ENCODE results near the gene MIP. TPM values are rescaled to one million over a fixed set of nuclear protein-coding genes. Genes with fewer than 3 reads are reported as not detected.

MIP gene
- total and polyA plus RNA-seq, 2 experiments from 2014 or later = 0.29 TPM; not detected in 1

DNA sequence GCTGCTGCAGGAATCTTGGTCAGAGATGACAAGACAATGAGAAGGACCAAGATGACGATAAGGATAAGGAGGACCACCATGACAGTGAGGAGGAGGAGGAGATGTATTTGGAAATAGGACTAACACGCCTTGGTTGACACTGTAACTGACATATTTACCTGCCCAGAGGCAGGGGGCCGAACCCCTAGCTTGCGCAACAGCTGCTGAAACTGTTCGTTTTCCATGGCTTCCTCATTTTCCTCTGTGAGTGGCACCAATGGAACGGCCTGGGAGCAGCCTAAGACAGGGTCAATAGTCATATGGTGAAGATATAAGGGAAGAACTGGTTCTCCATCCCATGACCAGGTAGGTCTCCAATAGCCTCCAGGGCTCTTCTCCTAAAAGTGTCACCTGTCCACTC, 34.0 kb downstream of the MIP start:
- peaks cover 47% of the 10 kb centered on the region for H3K36me3 ChIP-seq (ENCODE audit: insufficient read depth)
- no peak for TF ChIP-seq ZNF331 (CRISPR knock-in tag; IDR thresholded peaks at IDR 0.05; ENCODE audit: low read depth)
- no peak for TF ChIP-seq NANOG (IDR thresholded peaks at IDR 0.05; ENCODE audit: borderline replicate concordance)
- TF ChIP-seq EZH2 (IDR thresholded peaks at IDR 0.05; ENCODE audit: low read depth, unreplicated experiment) = no peak
- TF ChIP-seq CREB1 (CRISPR knock-in tag; IDR thresholded peaks at IDR 0.05; ENCODE audit: low read depth) = no peak
- no peak for TF ChIP-seq EZH2phosphoT487 (IDR thresholded peaks at IDR 0.05; ENCODE audit: unreplicated experiment)
- TF ChIP-seq STAT1 (IDR thresholded peaks at IDR 0.05; ENCODE audit: unreplicated experiment) = no peak
- TF ChIP-seq, protein P1, sequence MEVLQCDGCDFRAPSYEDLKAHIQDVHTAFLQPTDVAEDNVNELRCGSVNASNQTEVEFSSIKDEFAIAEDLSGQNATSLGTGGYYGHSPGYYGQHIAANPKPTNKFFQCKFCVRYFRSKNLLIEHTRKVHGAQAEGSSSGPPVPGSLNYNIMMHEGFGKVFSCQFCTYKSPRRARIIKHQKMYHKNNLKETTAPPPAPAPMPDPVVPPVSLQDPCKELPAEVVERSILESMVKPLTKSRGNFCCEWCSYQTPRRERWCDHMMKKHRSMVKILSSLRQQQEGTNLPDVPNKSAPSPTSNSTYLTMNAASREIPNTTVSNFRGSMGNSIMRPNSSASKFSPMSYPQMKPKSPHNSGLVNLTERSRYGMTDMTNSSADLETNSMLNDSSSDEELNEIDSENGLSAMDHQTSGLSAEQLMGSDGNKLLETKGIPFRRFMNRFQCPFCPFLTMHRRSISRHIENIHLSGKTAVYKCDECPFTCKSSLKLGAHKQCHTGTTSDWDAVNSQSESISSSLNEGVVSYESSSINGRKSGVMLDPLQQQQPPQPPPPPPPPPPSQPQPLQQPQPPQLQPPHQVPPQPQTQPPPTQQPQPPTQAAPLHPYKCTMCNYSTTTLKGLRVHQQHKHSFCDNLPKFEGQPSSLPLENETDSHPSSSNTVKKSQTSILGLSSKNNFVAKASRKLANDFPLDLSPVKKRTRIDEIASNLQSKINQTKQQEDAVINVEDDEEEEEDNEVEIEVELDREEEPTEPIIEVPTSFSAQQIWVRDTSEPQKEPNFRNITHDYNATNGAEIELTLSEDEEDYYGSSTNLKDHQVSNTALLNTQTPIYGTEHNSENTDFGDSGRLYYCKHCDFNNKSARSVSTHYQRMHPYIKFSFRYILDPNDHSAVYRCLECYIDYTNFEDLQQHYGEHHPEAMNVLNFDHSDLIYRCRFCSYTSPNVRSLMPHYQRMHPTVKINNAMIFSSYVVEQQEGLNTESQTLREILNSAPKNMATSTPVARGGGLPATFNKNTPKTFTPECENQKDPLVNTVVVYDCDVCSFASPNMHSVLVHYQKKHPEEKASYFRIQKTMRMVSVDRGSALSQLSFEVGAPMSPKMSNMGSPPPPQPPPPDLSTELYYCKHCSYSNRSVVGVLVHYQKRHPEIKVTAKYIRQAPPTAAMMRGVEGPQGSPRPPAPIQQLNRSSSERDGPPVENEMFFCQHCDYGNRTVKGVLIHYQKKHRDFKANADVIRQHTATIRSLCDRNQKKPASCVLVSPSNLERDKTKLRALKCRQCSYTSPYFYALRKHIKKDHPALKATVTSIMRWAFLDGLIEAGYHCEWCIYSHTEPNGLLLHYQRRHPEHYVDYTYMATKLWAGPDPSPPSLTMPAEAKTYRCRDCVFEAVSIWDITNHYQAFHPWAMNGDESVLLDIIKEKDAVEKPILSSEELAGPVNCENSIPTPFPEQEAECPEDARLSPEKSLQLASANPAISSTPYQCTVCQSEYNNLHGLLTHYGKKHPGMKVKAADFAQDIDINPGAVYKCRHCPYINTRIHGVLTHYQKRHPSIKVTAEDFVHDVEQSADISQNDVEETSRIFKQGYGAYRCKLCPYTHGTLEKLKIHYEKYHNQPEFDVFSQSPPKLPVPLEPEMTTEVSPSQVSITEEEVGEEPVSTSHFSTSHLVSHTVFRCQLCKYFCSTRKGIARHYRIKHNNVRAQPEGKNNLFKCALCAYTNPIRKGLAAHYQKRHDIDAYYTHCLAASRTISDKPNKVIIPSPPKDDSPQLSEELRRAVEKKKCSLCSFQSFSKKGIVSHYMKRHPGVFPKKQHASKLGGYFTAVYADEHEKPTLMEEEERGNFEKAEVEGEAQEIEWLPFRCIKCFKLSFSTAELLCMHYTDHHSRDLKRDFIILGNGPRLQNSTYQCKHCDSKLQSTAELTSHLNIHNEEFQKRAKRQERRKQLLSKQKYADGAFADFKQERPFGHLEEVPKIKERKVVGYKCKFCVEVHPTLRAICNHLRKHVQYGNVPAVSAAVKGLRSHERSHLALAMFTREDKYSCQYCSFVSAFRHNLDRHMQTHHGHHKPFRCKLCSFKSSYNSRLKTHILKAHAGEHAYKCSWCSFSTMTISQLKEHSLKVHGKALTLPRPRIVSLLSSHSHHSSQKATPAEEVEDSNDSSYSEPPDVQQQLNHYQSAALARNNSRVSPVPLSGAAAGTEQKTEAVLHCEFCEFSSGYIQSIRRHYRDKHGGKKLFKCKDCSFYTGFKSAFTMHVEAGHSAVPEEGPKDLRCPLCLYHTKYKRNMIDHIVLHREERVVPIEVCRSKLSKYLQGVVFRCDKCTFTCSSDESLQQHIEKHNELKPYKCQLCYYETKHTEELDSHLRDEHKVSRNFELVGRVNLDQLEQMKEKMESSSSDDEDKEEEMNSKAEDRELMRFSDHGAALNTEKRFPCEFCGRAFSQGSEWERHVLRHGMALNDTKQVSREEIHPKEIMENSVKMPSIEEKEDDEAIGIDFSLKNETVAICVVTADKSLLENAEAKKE (CRISPR knock-in tag; IDR thresholded peaks at IDR 0.05) = no peak
- TF ChIP-seq ZNF114 (CRISPR knock-in tag; IDR thresholded peaks at IDR 0.05) = no peak
- TF ChIP-seq, protein P2, sequence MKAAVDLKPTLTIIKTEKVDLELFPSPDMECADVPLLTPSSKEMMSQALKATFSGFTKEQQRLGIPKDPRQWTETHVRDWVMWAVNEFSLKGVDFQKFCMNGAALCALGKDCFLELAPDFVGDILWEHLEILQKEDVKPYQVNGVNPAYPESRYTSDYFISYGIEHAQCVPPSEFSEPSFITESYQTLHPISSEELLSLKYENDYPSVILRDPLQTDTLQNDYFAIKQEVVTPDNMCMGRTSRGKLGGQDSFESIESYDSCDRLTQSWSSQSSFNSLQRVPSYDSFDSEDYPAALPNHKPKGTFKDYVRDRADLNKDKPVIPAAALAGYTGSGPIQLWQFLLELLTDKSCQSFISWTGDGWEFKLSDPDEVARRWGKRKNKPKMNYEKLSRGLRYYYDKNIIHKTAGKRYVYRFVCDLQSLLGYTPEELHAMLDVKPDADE (IDR thresholded peaks at IDR 0.05) = no peak
- no peak for TF ChIP-seq JUNB (IDR thresholded peaks at IDR 0.05; ENCODE audit: unreplicated experiment)
- TF ChIP-seq, protein P3, sequence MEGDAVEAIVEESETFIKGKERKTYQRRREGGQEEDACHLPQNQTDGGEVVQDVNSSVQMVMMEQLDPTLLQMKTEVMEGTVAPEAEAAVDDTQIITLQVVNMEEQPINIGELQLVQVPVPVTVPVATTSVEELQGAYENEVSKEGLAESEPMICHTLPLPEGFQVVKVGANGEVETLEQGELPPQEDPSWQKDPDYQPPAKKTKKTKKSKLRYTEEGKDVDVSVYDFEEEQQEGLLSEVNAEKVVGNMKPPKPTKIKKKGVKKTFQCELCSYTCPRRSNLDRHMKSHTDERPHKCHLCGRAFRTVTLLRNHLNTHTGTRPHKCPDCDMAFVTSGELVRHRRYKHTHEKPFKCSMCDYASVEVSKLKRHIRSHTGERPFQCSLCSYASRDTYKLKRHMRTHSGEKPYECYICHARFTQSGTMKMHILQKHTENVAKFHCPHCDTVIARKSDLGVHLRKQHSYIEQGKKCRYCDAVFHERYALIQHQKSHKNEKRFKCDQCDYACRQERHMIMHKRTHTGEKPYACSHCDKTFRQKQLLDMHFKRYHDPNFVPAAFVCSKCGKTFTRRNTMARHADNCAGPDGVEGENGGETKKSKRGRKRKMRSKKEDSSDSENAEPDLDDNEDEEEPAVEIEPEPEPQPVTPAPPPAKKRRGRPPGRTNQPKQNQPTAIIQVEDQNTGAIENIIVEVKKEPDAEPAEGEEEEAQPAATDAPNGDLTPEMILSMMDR (conservative IDR thresholded peaks at IDR 0.05; ENCODE audit: low read depth in 2 of 2) = no peak
- TF ChIP-seq, protein P4, sequence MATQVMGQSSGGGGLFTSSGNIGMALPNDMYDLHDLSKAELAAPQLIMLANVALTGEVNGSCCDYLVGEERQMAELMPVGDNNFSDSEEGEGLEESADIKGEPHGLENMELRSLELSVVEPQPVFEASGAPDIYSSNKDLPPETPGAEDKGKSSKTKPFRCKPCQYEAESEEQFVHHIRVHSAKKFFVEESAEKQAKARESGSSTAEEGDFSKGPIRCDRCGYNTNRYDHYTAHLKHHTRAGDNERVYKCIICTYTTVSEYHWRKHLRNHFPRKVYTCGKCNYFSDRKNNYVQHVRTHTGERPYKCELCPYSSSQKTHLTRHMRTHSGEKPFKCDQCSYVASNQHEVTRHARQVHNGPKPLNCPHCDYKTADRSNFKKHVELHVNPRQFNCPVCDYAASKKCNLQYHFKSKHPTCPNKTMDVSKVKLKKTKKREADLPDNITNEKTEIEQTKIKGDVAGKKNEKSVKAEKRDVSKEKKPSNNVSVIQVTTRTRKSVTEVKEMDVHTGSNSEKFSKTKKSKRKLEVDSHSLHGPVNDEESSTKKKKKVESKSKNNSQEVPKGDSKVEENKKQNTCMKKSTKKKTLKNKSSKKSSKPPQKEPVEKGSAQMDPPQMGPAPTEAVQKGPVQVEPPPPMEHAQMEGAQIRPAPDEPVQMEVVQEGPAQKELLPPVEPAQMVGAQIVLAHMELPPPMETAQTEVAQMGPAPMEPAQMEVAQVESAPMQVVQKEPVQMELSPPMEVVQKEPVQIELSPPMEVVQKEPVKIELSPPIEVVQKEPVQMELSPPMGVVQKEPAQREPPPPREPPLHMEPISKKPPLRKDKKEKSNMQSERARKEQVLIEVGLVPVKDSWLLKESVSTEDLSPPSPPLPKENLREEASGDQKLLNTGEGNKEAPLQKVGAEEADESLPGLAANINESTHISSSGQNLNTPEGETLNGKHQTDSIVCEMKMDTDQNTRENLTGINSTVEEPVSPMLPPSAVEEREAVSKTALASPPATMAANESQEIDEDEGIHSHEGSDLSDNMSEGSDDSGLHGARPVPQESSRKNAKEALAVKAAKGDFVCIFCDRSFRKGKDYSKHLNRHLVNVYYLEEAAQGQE (IDR thresholded peaks at IDR 0.05; ENCODE audit: unreplicated experiment) = no peak
- TF ChIP-seq POLR2AphosphoS5 (IDR thresholded peaks at IDR 0.05; ENCODE audit: low read depth) = no peak
- H3F3A ChIP-seq (replicated peaks; ENCODE audit: low read depth) = no peaks in the 10 kb centered on the region
- no peak overlapping the region for H3K4me3 Mint-ChIP-seq
- no peaks in the 10 kb centered on the region for H3K9me2 ChIP-seq (ENCODE audit: insufficient read depth)
- H3K4me3 ChIP-seq = no peak overlapping the region
- DNase-seq (ENCODE audit: low spot score) (no peak), ATAC-seq (no peak)
- peaks cover 2% of the 10 kb centered on the region for H3K27me3 Mint-ChIP-seq (ENCODE audit: insufficient read depth, low read depth, poor library complexity)
- no peaks in the 10 kb centered on the region for H3K79me2 ChIP-seq (replicated peaks; ENCODE audit: insufficient read depth)
- no peak overlapping the region for H3K4me2 ChIP-seq
- H3K4me1 ChIP-seq (ENCODE audit: insufficient read depth) = no peaks in the 10 kb centered on the region
- H3K27me3 ChIP-seq (ENCODE audit: insufficient read depth) = no peaks in the 10 kb centered on the region
- H3K4me1 Mint-ChIP-seq = no peaks in the 10 kb centered on the region
- no peaks in the 10 kb centered on the region; the same call in 1 of the 2 replicates for H4K20me1 ChIP-seq (replicated peaks; ENCODE audit: insufficient read depth)
- peaks cover 81% of the 10 kb centered on the region for H3K36me3 Mint-ChIP-seq (ENCODE audit: low read depth)
- H3K9me3 Mint-ChIP-seq = no peaks in the 10 kb centered on the region; the same call in 2 of the 3 replicates
- no peak overlapping the region for H3K27ac ChIP-seq (ENCODE audit: low read depth)
- no peak overlapping the region for H2AFZ ChIP-seq
- H3K27ac Mint-ChIP-seq = no peak overlapping the region

Data from GM23338 (cell line).